Sigmoid colon (tissue), 7 donors: ENCODE results near the gene CNN3. TPM values are rescaled to one million over a fixed set of nuclear protein-coding genes. Genes with fewer than 3 reads are reported as not detected.
A peak's percentile ranks its signal among the peaks of the same experiment; 100 is the strongest.

Source experiments
- DNase-seq: peaks from one replicate; pipeline ENCODE4 v3.0.0-alpha.2; 2019
- H3K27ac ChIP-seq, 4 donors: fragments of 200-600 bp; sonication (generic); one replicate each; pipeline ENCODE4 v1.5.1; 2016 to 2019; ENCODE audit warnings: mild to moderate bottlenecking in 1 of 4
- H3K27me3 ChIP-seq, 3 donors: fragments of 200-600 bp; sonication (generic); one replicate each; pipeline ENCODE4 v1.5.1; 2019; ENCODE audit warnings: mild to moderate bottlenecking in 1 of 3
- H3K36me3 ChIP-seq, 4 donors: fragments of 200-600 bp; sonication (generic); one replicate each; pipeline ENCODE4 v1.5.1; 2016 to 2019
- H3K4me1 ChIP-seq, 4 donors: fragments of 200-600 bp; sonication (generic); one replicate each; pipeline ENCODE4 v1.5.1; 2017 to 2019
- H3K4me3 ChIP-seq, 4 donors: fragments of 200-600 bp; sonication (generic); one replicate each; pipeline ENCODE4 v1.5.1; 2017 to 2019; ENCODE audit warnings: mild to moderate bottlenecking in 2 of 4, moderate library complexity in 1 of 4
- H3K9me3 ChIP-seq, 4 donors: fragments of 200-600 bp in 3 of 4; sonication (generic) in 3 of 4; one replicate each; pipeline versions ENCODE4 v1.5.1 to v1.6.1; 2013 to 2019
- CTCF ChIP-seq, 4 experiments: fragments of 450-650 bp in 3 of 4; fragments of 200-600 bp in 1 of 4; IDR thresholded peaks; one replicate each; pipeline ENCODE4 v1.5.1; 2016 to 2019; ENCODE audit warnings: antibody characterized with exemption in 4 of 4, mild to moderate bottlenecking in 3 of 4, moderate library complexity in 2 of 4
- EP300 ChIP-seq, 4 donors: sonication (generic); formaldehyde crosslinking; IDR thresholded peaks; one replicate each; pipeline ENCODE4 v1.6.1; 2017; ENCODE audit warnings: antibody characterized with exemption in 4 of 4
- POLR2A ChIP-seq, 2 donors: fragments of 450-650 bp; IDR thresholded peaks; one replicate each; pipeline ENCODE4 v1.6.1; 2016; ENCODE audit warnings: antibody characterized with exemption in 2 of 2, mild to moderate bottlenecking in 2 of 2, moderate library complexity in 2 of 2
- POLR2AphosphoS5 ChIP-seq, 4 donors: sonication (generic); formaldehyde crosslinking; IDR thresholded peaks; one replicate each; pipeline ENCODE4 v1.6.1; 2017; ENCODE audit warnings: antibody characterized with exemption in 4 of 4
- WGBS, 2 donors: extraction: QIAGEN DNeasy Blood & Tissue Kit; methylation state at CpG; one replicate each; pipeline ENCODE4 v1.1.7; 2013; 5-methylcytosine and 5-hydroxymethylcytosine counted together
- intact Hi-C: fragments of 100-400 bp; cut with DNase I; formaldehyde crosslinking; loops from one replicate; pipeline ENCODE4 v1.15.1; 2023
- polyA plus RNA-seq, 3 donors: library from polyadenylated mRNA; stranded (reverse); fragments of 200-250 nt; gene quantifications; one replicate each; pipeline ENCODE4 v1.2.3, GENCODE V29; 2013
- total RNA-seq, 4 donors: library from RNA; depleted of rRNA; stranded (reverse); fragments of >200 nt; gene quantifications; one replicate each; pipeline ENCODE4 v1.1.0, GENCODE V29; 2016
- donor health status: healthy with polysubstance abuse.
- donor health status: Bipolar disorder and iron deficiency.
- donor health status: healthy.

CNN3 gene
- total and polyA plus RNA-seq, 7 donors: 58.3 to 247 (median 157) TPM

DNA sequence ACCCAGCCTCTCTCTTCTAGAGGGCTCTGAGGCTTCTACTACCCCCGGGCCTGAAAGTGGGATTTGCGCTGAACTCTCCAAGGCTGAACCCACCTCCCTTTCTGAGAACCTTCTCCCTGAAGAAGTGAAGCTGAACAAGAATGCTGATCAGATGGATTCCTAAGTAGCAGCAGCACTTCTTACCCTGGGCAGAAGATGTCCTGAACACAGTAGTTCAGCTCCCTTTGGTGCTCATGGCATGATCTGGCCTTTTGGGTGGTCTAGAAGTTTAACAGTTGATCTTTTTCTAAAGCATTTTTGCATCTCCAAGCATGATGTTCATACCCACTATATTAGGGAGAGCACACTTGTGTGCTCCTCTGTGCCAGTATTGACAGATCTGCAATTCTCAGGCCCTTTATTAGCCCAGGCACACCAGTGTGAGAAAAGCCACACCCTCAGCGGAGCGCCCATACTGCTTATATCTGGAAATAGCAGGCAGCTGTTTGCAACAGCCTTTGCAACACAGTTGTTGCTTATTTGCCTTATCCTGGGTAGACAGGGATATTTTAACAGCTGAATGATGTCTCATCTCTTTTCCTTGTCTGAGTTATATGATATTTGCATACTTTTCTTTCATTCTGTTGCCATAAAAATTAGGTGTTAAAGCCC is 34.2 kb downstream of the CNN3 start:
- intact Hi-C loops: no loop called here
- peaks cover 0 to 48% (median 14%) of the 10 kb centered on the region in 4 donors for H3K36me3 ChIP-seq
- no peak for DNase-seq

GRCh38 chr1:94888201-94888600 is 38.7 kb downstream of the CNN3 start:
- DNase-seq: no peak
- Histone ChIP-seq H3K36me3 (peaks cover 0 to 11% (median 0%) of the 10 kb centered on the region in 4 donors), H3K4me3 (no peak overlapping the region), H3K4me1 (peaks cover 0 to 16% (median 12%) of the 10 kb centered on the region in 4 donors), H3K27ac (no peak overlapping the region), H3K27me3 (no peaks in the 10 kb centered on the region), H3K9me3 (no peaks in the 10 kb centered on the region)
- TF ChIP-seq POLR2A (IDR thresholded peaks at IDR 0.05) (no peak), CTCF (IDR thresholded peaks at IDR 0.05) (no peak), EP300 (IDR thresholded peaks at IDR 0.05) (no peak), POLR2AphosphoS5 (IDR thresholded peaks at IDR 0.05) (no peak)
- intact Hi-C loops: no loop called here
- 76 to 86% methylated on average over 3 of the region's 3 CpGs for WGBS, 2 donors

More for the DNA sequence above, 34.2 kb downstream of the CNN3 start:
- Histone ChIP-seq H3K27ac (no peak overlapping the region), H3K27me3 (no peaks in the 10 kb centered on the region), H3K4me3 (no peak overlapping the region), H3K9me3 (no peaks in the 10 kb centered on the region), H3K4me1 (no peaks in the 10 kb centered on the region)
- WGBS, 2 donors: 60 to 69% methylated on average over 4 of the region's 4 CpGs
- peak in 1 of 4 donors; percentile 10 for TF ChIP-seq POLR2AphosphoS5 (IDR thresholded peaks at IDR 0.05)
- no peak for TF ChIP-seq POLR2A (IDR thresholded peaks at IDR 0.05)
- TF ChIP-seq EP300 (IDR thresholded peaks at IDR 0.05): no peak
- TF ChIP-seq CTCF (IDR thresholded peaks at IDR 0.05): no peak

GRCh38 chr1:94887603-94888171 is 39.2 kb downstream of the CNN3 start:
- TF ChIP-seq EP300 (IDR thresholded peaks at IDR 0.05) (no peak), POLR2AphosphoS5 (IDR thresholded peaks at IDR 0.05) (no peak), CTCF (IDR thresholded peaks at IDR 0.05) (no peak), POLR2A (IDR thresholded peaks at IDR 0.05) (no peak)
- Histone ChIP-seq H3K27me3 (no peaks in the 10 kb centered on the region), H3K4me1 (peaks cover 0 to 18% (median 12%) of the 10 kb centered on the region in 4 donors), H3K9me3 (no peaks in the 10 kb centered on the region), H3K4me3 (no peak overlapping the region), H3K36me3 (peaks cover 0 to 11% (median 0%) of the 10 kb centered on the region in 4 donors), H3K27ac (no peak overlapping the region)
- 46 to 66% methylated on average over 4 of the region's 4 CpGs for WGBS, 2 donors
- intact Hi-C loops: no loop called here
- DNase-seq: no peak

DNA sequence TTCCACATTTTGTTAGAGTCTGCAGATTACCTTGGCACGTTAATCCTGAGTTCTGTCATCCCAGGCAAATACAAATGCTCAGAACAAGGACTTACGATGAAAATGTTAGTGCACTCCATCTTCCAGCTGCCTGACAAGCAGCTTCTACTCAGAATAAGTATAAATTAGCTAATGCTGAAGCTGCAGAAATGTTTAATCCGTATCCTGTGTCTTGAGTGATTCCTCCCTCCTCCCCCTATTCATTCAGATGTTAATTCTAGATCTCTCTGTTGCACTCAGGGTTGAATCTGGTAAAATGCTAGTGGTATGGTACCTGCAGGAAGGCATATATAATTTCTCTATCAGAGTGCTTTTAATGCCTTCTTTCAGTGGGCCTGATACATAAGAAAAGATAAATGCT is 39.8 kb downstream of the CNN3 start:
- no peak for DNase-seq
- WGBS, 2 donors: 68 to 77% methylated on average over 3 of the region's 3 CpGs
- intact Hi-C loops: no loop called here
- H3K27me3 ChIP-seq: no peaks in the 10 kb centered on the region
- H3K9me3 ChIP-seq: no peaks in the 10 kb centered on the region
- peaks cover 0 to 18% (median 12%) of the 10 kb centered on the region in 4 donors for H3K4me1 ChIP-seq
- H3K36me3 ChIP-seq: peaks cover 0 to 10% (median 0%) of the 10 kb centered on the region in 4 donors
- TF ChIP-seq CTCF (IDR thresholded peaks at IDR 0.05) (no peak), POLR2A (IDR thresholded peaks at IDR 0.05) (no peak), EP300 (IDR thresholded peaks at IDR 0.05) (no peak), POLR2AphosphoS5 (IDR thresholded peaks at IDR 0.05) (no peak)
- H3K4me3 ChIP-seq: no peak overlapping the region
- H3K27ac ChIP-seq: no peak overlapping the region
